GM18873 (cell line): ENCODE results near the gene INHBC.
A peak's percentile ranks its signal among the peaks of the same experiment; 100 is the strongest.
"Not testable (repeated sequence)": the region's sequence is repeated elsewhere in the genome, so short reads cannot be mapped to it uniquely, and the experiment has no call there.

Experiments used
- ATAC-seq: cut with Tn5 transposase; IDR thresholded peaks from one replicate; pipeline ENCODE4 v1.9.1; 2021; ENCODE audit warnings: mild to moderate bottlenecking, moderate library complexity, moderate number of reproducible peaks; ENCODE audit not compliant: unreplicated experiment, low FRiP score

INHBC gene

GRCh38 chr12:57477710-57478681 is 43.4 kb downstream of the INHBC start:
- no peak for ATAC-seq

- ATAC-seq: no peak
These were observed 44.4 kb downstream of the INHBC start for GRCh38 chr12:57479043-57479375.

GRCh38 chr12:57479376-57480115 is 45.0 kb downstream of the INHBC start, which contains the start of gene ARHGAP9:
ARHGAP9 (minus strand) TSS chr12:57479866; CDS start chr12:57479406, 460 bp downstream.
- peak; percentile 38 for ATAC-seq

GRCh38 chr12:57481671-57482070 is 47.1 kb downstream of the INHBC start:
- ATAC-seq: no peak

- ATAC-seq: no peak
These were observed 48.9 kb downstream of the INHBC start for GRCh38 chr12:57483466-57483865.

- ATAC-seq: no peak
These were observed 51.1 kb downstream of the INHBC start for GRCh38 chr12:57485695-57486094.

- ATAC-seq: no peak
These were observed 52.5 kb downstream of the INHBC start for GRCh38 chr12:57487055-57487596.

- peak; percentile 96 for ATAC-seq
These were observed 53.2 kb downstream of the INHBC start, which contains the start of gene MARS1 for GRCh38 chr12:57487597-57488401. MARS1 (plus strand) TSS chr12:57488068; CDS start chr12:57488091, 23 bp downstream.

GRCh38 chr12:57488402-57489156 is 54.0 kb downstream of the INHBC start:
- ATAC-seq: no peak

GRCh38 chr12:57489157-57489641 is 54.6 kb downstream of the INHBC start:
- ATAC-seq: no peak

- ATAC-seq: no peak
These were observed 55.5 kb downstream of the INHBC start for GRCh38 chr12:57490126-57490525.

- no peak for ATAC-seq
These were observed 57.1 kb downstream of the INHBC start for GRCh38 chr12:57491393-57492280.

- ATAC-seq: not testable (repeated sequence)
These were observed 60.6 kb downstream of the INHBC start for GRCh38 chr12:57495051-57495701.

- ATAC-seq: no peak
These were observed 62.2 kb downstream of the INHBC start for GRCh38 chr12:57496822-57497221.

GRCh38 chr12:57497223-57498131 is 62.9 kb downstream of the INHBC start:
- ATAC-seq: no peak

- no peak for ATAC-seq
These were observed 63.5 kb downstream of the INHBC start for GRCh38 chr12:57498132-57498502.

GRCh38 chr12:57498571-57498970 is 64.0 kb downstream of the INHBC start:
- ATAC-seq: no peak
